Lung (tissue), 12 donors: ENCODE data around the gene MIAT. TPM values are rescaled to one million over a fixed set of nuclear protein-coding genes. Genes with fewer than 3 reads are reported as not detected.

Experiments used
- ATAC-seq: fragments of 200-7000 bp; cut with Tn5 transposase; one replicate; pipeline ENCODE4 v1.9.1; 2020; ENCODE audit warnings: moderate number of reproducible peaks; ENCODE audit not compliant: insufficient read depth, low FRiP score
- DNase-seq, 3 donors: peaks; one replicate each; pipeline ENCODE4 v3.0.0-alpha.2; 2013 to 2017
- H3K27ac ChIP-seq, 2 donors: one replicate each; pipeline ENCODE4 v1.5.1; 2013; ENCODE audit warnings: mild to moderate bottlenecking in 2 of 2, moderate library complexity in 2 of 2, control low read depth in 1 of 2, inconsistent platforms in 1 of 2, low read depth in 1 of 2, low read length in 1 of 2
- H3K27me3 ChIP-seq, 3 donors: one replicate each; pipeline ENCODE4 v1.5.1; 2013; ENCODE audit warnings: low read length in 2 of 3; ENCODE audit not compliant: control insufficient read depth in 3 of 3, insufficient read depth in 3 of 3
- H3K36me3 ChIP-seq, 4 donors: one replicate each; pipeline ENCODE4 v1.5.1; 2013; ENCODE audit warnings: low read length in 4 of 4, mild to moderate bottlenecking in 1 of 4, moderate library complexity in 1 of 4; ENCODE audit not compliant: control insufficient read depth in 4 of 4, insufficient read depth in 4 of 4
- H3K4me1 ChIP-seq, 5 donors: one replicate each; pipeline ENCODE4 v1.5.1; 2013; ENCODE audit warnings: low read length in 5 of 5, mild to moderate bottlenecking in 2 of 5, moderate library complexity in 1 of 5; ENCODE audit not compliant: control insufficient read depth in 5 of 5, insufficient read depth in 5 of 5
- H3K4me3 ChIP-seq: one replicate; pipeline ENCODE4 v1.5.1; 2013; ENCODE audit warnings: mild to moderate bottlenecking, control low read depth, moderate library complexity
- H3K9ac ChIP-seq, 2 donors: one replicate each; pipeline ENCODE4 v1.5.1; 2013; ENCODE audit warnings: low read length in 2 of 2, control low read depth in 1 of 2; ENCODE audit not compliant: insufficient read depth in 1 of 2
- H3K9me3 ChIP-seq, 4 donors: one replicate each; pipeline ENCODE4 v1.5.1; 2013; ENCODE audit warnings: low read length in 3 of 4, mild to moderate bottlenecking in 1 of 4, moderate library complexity in 1 of 4; ENCODE audit not compliant: control insufficient read depth in 4 of 4, insufficient read depth in 3 of 4
- WGBS, 2 donors: extraction: QIAGEN DNeasy Blood & Tissue Kit; methylation state at CpG; one replicate each; pipeline ENCODE4 v1.1.7; 2013; 5-methylcytosine and 5-hydroxymethylcytosine counted together
- polyA plus RNA-seq, 2 donors: library from polyadenylated mRNA; stranded (reverse); fragments of 200-250 nt; gene quantifications; one replicate each; pipeline ENCODE4 v1.2.1, GENCODE V29; 2013
- total RNA-seq, 2 donors: library from RNA; depleted of rRNA in 1 of 2; stranded (reverse); fragments of >200 nt in 1 of 2; gene quantifications; one replicate each; pipeline ENCODE4 v1.2.1, GENCODE V29; 2014 to 2021
- TF ChIP-seq, protein P1 (sequence below): IDR thresholded peaks from 2 replicates; pipeline ENCODE4 v1.5.1; 2012; ENCODE audit warnings: mild to moderate bottlenecking; ENCODE audit errors: control extremely low read depth, extremely low read depth
- donor health status: control.
- donor health status: control.
- donor health status: Bipolar disorder and iron deficiency.
- donor health status: healthy.
- donor health status: DM: yes; HTN: yes; CAD: no.

MIAT gene
- total and polyA plus RNA-seq, 4 donors = 1.7 to 5.4 (median 4.8) TPM

DNA sequence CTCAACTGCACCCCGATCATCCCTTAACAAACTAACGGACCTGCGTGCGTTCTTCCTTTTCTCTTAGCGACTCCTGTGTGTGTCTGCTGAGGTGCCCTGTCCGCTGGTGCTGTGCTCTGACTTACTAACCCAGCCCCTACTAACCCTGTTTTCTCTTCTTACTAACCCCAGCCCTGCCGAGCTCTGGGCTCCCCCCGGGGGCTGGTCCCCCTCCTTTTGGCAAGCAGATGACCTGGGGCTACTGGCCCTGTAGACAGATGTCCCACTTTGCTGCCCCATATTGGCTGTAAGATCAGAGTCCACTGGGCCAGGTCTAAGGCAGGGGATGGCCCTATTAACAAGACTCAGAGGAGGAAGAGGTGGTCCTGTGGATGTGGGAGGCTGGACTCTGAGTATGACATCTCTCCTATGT is 14.7 kb downstream of the MIAT start:
- 76% methylated on average over 8 of the region's 8 CpGs for WGBS, 2 donors
- no peaks in the 10 kb centered on the region for H3K36me3 ChIP-seq
- no peak for DNase-seq
- H3K27ac ChIP-seq = peak overlapping the region; percentile 94 to 98
- no peak overlapping the region for H3K4me3 ChIP-seq
- ATAC-seq = peak; percentile 3
- TF ChIP-seq, protein P1, sequence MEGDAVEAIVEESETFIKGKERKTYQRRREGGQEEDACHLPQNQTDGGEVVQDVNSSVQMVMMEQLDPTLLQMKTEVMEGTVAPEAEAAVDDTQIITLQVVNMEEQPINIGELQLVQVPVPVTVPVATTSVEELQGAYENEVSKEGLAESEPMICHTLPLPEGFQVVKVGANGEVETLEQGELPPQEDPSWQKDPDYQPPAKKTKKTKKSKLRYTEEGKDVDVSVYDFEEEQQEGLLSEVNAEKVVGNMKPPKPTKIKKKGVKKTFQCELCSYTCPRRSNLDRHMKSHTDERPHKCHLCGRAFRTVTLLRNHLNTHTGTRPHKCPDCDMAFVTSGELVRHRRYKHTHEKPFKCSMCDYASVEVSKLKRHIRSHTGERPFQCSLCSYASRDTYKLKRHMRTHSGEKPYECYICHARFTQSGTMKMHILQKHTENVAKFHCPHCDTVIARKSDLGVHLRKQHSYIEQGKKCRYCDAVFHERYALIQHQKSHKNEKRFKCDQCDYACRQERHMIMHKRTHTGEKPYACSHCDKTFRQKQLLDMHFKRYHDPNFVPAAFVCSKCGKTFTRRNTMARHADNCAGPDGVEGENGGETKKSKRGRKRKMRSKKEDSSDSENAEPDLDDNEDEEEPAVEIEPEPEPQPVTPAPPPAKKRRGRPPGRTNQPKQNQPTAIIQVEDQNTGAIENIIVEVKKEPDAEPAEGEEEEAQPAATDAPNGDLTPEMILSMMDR = no peak
- H3K4me1 ChIP-seq = peaks cover 0 to 25% (median 11%) of the 10 kb centered on the region in 5 donors
- no peaks in the 10 kb centered on the region for H3K9me3 ChIP-seq
- H3K27me3 ChIP-seq = peaks cover 0 to 4% (median 2%) of the 10 kb centered on the region in 3 donors
- H3K9ac ChIP-seq = peak overlapping the region in 1 of 2 donors; percentile 40

DNA sequence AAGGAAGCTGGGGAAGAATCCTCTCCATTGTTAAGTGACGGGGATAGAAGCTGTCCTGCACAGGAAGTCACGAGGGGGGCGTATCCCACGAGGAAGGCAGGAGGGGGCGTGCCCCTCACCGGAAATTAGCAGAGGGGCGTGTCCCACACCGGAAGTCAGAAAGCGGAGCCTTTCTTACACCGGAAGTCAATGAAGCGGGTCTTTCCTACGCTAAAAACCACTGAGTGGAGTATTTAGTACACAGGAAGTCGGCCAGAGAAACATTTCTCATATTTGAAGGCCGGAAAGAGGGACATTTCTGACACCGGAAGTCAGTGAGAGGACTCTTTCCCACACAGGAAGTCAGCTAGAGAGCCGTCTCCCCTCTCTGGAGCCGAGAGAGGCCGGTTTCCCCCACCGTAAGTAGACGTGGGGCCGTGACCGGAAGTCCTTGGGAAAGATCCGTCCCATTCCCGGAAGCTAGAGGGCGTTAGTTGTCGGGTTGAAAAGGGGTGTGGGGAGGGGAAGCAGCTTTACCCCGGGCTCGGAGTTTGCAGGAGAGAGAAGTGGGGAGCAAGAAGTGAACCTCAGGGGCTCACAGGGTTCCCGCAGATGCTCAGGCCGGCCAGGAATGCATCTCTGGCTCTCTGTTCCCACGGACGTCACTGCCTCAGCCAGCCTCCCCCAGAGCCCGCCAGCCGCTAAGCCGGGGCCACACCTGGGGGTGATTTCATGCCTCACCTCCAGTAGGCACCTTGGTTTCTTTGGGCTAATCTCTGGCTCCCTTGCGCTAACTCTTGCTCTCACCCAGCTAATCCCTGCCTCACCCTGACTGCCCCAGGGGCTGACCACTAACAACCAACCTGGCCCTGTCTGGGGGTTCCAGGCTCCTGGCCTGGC is 15.4 kb downstream of the MIAT start:
- Histone ChIP-seq H3K36me3 (no peaks in the 10 kb centered on the region), H3K4me3 (peak overlapping the region; percentile 77), H3K9me3 (no peaks in the 10 kb centered on the region), H3K4me1 (peaks cover 0 to 25% (median 11%) of the 10 kb centered on the region in 5 donors), H3K9ac (peak overlapping the region; percentile 72 to 90), H3K27me3 (no peaks in the 10 kb centered on the region), H3K27ac (peak overlapping the region; percentile 94 to 98)
- TF ChIP-seq, protein P1 = peak; percentile 4
- ATAC-seq = peak; percentile 86
- DNase-seq = peak; percentile 97 to 98 (median 98)
- WGBS, 2 donors = 1% methylated on average over 36 of the region's 36 CpGs

DNA sequence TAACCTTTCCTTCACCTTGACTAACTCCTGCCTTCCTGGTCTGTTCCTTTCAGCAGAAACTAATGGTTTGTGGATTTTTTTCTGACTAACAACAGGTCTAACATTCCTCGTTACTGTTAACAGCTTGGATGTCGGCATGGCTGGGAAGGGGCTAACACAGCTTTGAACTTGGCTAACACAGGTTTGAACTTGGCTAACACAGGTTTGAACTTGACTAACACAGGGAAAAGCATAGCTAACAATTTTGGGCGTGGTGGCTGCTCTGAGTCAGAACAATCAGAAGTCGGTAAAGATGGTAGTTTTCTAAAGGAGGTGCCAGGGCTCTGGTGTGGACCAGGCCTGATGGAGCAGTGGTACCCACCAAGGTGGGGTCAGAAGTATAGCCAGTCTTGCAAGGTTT is 16.1 kb downstream of the MIAT start:
- H3K36me3 ChIP-seq = no peaks in the 10 kb centered on the region
- no peak for DNase-seq
- peak overlapping the region; percentile 72 to 90 for H3K9ac ChIP-seq
- H3K4me3 ChIP-seq = peak overlapping the region; percentile 77
- H3K9me3 ChIP-seq = no peaks in the 10 kb centered on the region
- 24 to 29% methylated on average over 4 of the region's 4 CpGs for WGBS, 2 donors
- no peaks in the 10 kb centered on the region for H3K27me3 ChIP-seq
- no peak for ATAC-seq
- H3K4me1 ChIP-seq = peaks cover 0 to 25% (median 11%) of the 10 kb centered on the region in 5 donors
- TF ChIP-seq, protein P1 = no peak
- H3K27ac ChIP-seq = peak overlapping the region; percentile 94 to 98
